Prostate gland (tissue), 2 donors: ENCODE data around the gene KRTAP22-1.

Experiments used
- POLR2A ChIP-seq: fragments of 450-650 bp; IDR thresholded peaks from one replicate; pipeline ENCODE4 v1.6.1; 2016; ENCODE audit warnings: antibody characterized with exemption, mild to moderate bottlenecking
- POLR2AphosphoS5 ChIP-seq: sonication (generic); formaldehyde crosslinking; IDR thresholded peaks from one replicate; pipeline ENCODE4 v1.6.1; 2017; ENCODE audit warnings: antibody characterized with exemption
- TF ChIP-seq, protein P1 (sequence below), 4 experiments: fragments of 200-600 bp in 2 of 4; fragments of 450-650 bp in 2 of 4; sonication (generic) in 2 of 4; IDR thresholded peaks; 1 replicate in 3 of 4; 2 replicates in 1 of 4; pipeline ENCODE4 v1.5.1; 2016 to 2019; ENCODE audit warnings: antibody characterized with exemption in 4 of 4, mild to moderate bottlenecking in 2 of 4, moderate library complexity in 2 of 4

GRCh38 chr21:30567617-30568016 is 33.3 kb upstream of the KRTAP22-1 start:
- TF ChIP-seq, protein P1, sequence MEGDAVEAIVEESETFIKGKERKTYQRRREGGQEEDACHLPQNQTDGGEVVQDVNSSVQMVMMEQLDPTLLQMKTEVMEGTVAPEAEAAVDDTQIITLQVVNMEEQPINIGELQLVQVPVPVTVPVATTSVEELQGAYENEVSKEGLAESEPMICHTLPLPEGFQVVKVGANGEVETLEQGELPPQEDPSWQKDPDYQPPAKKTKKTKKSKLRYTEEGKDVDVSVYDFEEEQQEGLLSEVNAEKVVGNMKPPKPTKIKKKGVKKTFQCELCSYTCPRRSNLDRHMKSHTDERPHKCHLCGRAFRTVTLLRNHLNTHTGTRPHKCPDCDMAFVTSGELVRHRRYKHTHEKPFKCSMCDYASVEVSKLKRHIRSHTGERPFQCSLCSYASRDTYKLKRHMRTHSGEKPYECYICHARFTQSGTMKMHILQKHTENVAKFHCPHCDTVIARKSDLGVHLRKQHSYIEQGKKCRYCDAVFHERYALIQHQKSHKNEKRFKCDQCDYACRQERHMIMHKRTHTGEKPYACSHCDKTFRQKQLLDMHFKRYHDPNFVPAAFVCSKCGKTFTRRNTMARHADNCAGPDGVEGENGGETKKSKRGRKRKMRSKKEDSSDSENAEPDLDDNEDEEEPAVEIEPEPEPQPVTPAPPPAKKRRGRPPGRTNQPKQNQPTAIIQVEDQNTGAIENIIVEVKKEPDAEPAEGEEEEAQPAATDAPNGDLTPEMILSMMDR (IDR thresholded peaks at IDR 0.05), result no peak
- TF ChIP-seq POLR2AphosphoS5, result no peak
- TF ChIP-seq POLR2A, result no peak
